ENCODE results near the gene TULP4.
A peak's percentile ranks its signal among the peaks of the same experiment; 100 is the strongest.
"Not testable (repeated sequence)": the region's sequence is repeated elsewhere in the genome, so short reads cannot be mapped to it uniquely, and the experiment has no call there.

The TULP4 gene

DNA sequence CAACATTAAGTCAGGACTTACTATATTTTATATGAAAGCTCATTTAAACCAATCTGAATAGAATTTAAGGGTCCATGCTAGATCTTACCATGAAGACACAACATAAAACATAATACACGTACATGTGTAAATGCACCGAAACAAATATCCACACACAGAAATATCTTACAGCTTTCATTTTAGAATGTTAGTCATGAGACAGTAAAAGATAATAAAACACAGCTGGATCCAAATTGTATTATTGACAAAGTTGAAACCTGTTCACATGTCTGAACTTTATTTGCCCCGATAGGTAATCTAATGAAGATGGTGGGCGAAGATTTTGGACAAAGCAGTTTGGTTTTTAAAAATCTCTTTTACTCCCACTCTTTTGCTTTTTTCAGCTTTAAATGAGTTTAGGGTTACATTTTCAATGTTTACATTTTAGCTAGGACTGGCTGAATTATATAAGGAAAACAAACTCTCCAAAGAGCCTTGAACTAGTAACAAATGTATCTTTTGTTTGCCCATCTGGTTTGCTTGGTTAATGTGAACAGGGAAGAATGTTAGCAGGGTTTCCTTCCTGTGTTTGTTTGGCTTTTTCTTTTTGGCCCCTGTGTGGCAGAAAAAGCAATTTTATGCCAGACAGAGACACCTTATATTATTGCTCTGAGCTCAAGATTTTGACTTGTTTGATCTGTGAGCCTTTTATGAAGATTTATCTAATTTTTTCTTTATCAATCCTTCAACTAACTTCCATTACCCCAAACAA lies 242.5 kb downstream of the TULP4 start:
- no peak for DNase-seq (ENCODE audit: low read depth in 1 of 2, low spot score in 1 of 2)

GRCh38 chr6:158556113-158556512 lies 243.8 kb downstream of the TULP4 start:
- no peak for DNase-seq (ENCODE audit: low read depth in 1 of 2, low spot score in 1 of 2)

GRCh38 chr6:158557110-158557509 lies 244.8 kb downstream of the TULP4 start:
- not testable (repeated sequence) for DNase-seq (ENCODE audit: low read depth in 1 of 2, low spot score in 1 of 2)

GRCh38 chr6:158557927-158558326 lies 245.7 kb downstream of the TULP4 start:
- no peak for DNase-seq (ENCODE audit: low read depth in 1 of 2, low spot score in 1 of 2)

DNA sequence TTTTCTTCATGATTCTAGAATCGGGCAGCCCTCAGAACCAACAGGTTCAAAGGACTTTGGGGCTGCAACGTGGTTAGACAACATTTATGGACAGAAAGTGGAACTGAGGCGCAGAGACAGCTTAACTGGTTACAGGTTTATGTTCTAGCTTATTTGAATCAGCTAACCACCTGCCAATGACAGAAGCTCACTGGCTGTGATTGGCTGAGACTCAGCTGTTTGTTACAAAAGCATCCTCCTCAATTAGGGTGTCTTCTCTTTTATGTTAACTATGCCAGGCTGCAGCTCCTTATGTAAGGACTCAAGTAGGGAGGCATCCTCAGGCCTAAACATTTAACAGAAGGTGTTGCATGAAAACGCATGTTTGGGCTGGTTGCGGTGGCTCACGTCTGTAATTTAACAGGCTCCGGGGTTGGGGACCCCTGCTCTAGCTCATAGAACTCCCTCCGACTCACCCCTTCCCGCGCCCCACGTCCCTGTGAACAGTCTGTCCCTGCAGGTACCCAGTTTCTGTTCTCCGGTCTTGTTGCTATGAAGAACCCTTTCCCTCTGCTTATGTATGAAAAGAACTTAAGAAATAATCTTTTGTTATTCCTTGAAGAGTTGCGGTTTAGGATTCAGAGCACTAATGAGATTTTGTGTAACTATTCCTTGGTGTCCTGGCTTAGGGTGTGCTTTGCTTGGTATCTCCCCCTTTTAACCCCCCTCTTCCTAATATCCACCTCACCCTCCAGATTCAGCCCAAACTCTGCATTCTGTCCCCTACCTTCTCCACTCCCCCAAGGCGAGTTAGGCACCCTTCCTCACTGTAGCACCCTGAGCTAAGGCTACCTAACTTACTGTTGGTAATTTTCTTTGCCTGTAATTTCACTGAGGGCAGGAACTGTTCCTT lies 246.4 kb downstream of the TULP4 start:
- DNase-seq (ENCODE audit: low read depth in 1 of 2, low spot score in 1 of 2): no peak

DNA sequence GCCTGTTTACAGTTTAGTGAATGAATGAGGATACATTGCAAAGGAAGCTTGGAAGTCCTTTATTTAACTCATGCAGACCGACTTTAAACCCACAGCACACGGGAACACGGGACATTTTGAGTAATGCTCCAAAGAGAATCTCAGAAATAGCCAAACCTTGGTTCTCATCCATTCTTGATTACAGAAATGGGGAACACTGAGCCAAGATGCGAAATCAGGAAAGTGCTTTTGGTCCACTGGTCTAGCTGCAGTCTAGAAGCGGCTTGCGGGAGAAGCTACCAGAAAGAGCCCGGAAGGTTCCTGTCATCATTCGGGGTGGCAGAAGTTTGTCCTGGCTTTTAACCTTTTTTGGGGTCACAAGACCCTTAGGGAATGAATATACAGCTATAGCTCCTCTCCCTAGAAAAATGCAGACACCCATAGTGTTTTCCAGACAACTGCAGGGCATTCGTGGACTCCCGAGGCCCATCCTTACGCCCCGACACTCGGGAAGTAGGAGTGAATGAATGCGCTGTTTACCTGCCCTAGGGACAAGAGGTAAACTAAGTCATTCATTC lies 247.2 kb downstream of the TULP4 start:
- no peak for DNase-seq (ENCODE audit: low read depth in 1 of 2, low spot score in 1 of 2)

DNA sequence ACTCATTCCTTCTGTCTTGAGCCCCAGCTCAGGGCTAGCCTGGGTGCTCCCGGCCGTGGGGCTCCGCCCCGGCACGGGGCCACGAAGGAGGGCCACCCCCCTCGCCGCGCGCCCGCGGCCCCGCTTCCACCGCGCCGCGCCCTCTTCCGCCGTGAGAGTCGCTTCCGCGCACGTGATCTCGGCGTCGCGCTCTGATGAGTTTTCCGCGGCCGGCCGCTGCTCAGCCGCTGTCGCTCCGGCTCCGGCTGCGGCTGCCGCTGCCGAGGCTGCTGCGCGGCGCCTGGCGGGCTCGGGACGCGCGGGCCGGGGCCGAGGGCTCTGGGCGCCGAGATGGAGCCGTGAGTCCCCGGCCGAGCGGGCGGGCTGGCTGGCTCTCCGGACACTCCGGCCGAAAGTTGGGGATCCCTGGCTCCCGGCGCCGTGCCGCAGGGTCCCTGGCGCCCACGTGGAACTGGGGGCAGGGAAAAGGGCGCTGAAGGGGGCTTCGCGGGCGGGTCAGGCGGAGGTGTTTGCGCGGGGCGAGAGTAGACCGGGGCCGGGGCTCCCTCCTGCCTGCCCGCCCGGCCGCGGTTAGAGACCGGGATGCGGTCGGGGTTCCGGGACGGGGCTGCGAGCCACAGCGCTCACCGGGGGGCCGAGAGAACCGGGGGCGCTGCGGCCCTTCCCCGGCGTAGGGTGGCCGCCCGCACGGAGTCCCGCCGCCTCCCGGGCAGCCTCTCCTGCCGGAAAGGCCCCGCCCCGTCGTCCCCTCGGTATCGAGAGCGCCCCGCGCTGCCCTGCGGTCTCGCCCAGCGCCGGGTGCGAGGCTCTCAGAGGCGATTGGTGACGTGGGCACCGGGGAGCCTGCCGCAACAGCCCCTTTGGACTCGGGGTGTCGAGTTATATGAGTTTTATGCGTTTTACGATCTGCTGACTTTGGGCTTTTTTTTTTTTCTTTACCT lies 247.9 kb downstream of the TULP4 start, which contains the start of gene TMEM181:
Gene TMEM181 (plus strand): TSS at position 197 of the 941 bp plus-strand sequence. CDS start 134 bp downstream, at position 331.
- peak; percentile 73 to 83 for DNase-seq (ENCODE audit: low read depth in 1 of 2, low spot score in 1 of 2)

DNA sequence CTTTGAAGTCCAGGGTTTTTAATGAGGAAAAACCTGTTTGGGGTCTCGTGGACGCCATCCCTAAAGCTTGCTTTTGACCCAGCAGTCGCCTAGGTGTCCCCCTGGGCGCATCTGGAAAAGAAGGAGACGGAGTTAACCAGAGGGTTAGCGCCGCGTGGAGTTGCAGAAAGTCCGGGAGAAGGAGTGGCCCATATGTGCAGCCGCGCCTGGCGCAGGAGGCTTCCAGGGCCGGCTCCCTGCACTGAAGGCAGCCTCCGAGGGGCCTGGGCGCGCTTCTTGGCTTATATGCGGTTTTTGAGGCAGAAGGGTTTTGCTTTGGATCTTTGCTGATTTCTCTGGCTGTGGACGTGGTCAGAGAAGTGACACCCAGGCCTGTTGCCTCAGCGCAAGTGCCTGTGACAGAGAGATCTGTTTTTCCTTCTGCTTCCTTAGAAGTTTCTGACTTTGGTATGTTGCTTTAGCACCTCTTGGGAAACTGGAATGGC lies 248.6 kb downstream of the TULP4 start:
- DNase-seq (ENCODE audit: low read depth in 1 of 2, low spot score in 1 of 2): no peak

Measured in stimulated activated CD4-positive, alpha-beta T cell treated with anti-CD3 and anti-CD28 coated beads, Interleukin-15, amount 100 ng/mL, for 1 hour (primary cell).